ENCODE measurements around the gene ZNF750. TPM values are rescaled to one million over a fixed set of nuclear protein-coding genes. Genes with fewer than 3 reads are reported as not detected.

ZNF750 gene
- total and polyA plus RNA-seq, 4 donors = 0.02 to 0.08 TPM; not detected in 2

DNA sequence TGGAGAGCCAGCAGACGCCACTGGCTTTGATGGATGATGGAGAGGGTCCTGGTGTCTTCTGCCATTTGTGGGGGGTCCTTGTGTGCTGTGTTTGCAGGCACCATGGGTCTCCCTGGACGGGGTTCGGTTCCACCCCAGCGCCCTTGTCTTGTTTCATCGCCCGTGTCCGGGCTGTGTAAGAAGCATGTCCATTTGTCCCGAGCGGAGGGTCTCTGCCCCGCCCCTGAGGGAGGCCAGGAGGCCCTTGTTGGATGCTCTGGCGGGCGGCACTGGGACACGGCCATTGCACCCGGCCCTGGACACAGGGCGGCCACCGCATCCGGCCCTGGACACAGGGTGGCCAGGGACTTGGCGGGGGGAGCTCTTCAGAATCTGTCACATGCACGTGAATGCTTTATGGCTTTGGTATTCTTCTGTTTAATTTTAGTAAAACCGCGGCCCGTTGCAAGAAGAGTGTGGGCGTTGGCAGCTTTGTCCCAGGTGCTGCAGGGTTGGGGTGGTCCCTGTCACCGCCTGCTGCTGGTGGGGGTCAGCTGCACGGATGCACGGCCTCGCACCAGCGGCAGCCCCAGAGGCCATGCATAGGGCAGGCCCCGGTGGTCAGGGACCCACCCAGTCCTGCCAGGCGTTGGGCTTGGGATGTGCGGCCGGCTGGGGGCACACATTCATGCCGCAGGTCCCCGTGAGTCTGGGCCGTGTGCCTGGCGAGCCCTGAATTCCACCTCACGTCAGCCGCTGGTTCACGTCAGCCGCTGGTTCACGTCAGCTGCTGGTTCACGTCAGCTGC lies 21.0 kb upstream of the ZNF750 start (continued):
- TF ChIP-seq, protein P1, sequence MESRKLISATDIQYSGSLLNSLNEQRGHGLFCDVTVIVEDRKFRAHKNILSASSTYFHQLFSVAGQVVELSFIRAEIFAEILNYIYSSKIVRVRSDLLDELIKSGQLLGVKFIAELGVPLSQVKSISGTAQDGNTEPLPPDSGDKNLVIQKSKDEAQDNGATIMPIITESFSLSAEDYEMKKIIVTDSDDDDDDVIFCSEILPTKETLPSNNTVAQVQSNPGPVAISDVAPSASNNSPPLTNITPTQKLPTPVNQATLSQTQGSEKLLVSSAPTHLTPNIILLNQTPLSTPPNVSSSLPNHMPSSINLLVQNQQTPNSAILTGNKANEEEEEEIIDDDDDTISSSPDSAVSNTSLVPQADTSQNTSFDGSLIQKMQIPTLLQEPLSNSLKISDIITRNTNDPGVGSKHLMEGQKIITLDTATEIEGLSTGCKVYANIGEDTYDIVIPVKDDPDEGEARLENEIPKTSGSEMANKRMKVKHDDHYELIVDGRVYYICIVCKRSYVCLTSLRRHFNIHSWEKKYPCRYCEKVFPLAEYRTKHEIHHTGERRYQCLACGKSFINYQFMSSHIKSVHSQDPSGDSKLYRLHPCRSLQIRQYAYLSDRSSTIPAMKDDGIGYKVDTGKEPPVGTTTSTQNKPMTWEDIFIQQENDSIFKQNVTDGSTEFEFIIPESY (IDR thresholded peaks at IDR 0.05) = no peak
- TF ChIP-seq RXRA (IDR thresholded peaks at IDR 0.05) (no peak), RAD21 (IDR thresholded peaks at IDR 0.05) (no peak), GABPA (IDR thresholded peaks at IDR 0.05 in 1 of 2, conservative IDR thresholded peaks at IDR 0.05 in 1 of 2) (no peak), YY1 (IDR thresholded peaks at IDR 0.05) (no peak), FOXA2 (IDR thresholded peaks at IDR 0.05) (no peak)
- TF ChIP-seq, protein P2, sequence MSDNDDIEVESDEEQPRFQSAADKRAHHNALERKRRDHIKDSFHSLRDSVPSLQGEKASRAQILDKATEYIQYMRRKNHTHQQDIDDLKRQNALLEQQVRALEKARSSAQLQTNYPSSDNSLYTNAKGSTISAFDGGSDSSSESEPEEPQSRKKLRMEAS (IDR thresholded peaks at IDR 0.05) = no peak

DNA sequence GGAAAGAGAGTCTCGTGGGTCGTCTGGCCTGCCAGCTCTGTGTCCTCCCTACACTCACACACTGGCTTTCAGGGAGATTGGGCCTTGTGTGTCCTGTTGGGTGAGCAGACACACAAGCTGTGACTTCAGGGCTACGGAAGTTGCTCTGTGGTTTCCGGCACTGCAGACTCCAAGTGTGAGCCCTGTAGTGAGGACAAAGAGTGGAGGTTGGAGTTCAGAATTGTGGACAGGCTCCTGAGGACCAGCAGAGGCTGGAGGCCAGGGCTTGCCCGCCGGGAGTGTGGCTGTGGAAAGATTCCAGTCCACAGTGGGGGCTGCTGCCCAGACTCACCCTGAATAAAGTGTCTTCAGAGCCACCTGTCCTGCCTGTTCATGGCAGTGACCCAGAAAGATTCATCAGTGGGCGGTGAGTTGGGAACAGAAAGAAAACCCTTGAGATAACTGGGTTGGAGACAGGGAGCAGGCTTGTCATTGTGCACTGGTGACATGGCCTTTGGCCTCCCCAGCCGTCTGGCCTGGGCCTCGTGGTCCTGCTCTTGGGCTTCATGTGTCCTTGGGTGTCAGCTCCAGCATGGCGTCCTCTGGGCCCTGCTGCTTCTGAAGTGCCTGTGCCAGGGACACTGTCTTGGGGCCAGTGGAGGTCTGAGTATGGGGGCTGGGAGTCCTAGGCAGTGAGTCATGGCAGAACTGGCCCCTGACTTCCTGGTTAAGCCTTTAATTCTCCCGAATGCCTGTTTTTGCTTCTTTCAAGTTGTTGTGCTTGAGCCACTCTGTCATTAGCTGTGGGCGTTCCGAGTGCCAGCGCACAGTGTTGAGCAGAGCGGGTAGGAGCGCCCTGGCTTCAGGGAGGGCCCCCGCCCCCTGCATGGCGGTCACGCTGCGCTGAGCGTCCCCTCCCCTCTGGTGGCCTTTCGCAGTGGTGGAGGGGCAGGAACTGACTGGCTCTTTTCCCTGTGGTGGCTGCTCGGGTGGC lies 19.9 kb upstream of the ZNF750 start:
- H3K4me3 ChIP-seq (ENCODE audit: low read depth in 1 of 3, low read length in 3 of 3) = no peak overlapping the region
- 80% methylated on average over 23 of the region's 23 CpGs for WGBS
- H3K9ac ChIP-seq (ENCODE audit: low read depth in 1 of 2, low read length in 2 of 2) = no peak overlapping the region
- H3K27me3 ChIP-seq (ENCODE audit: control insufficient read depth in 4 of 4, insufficient read depth in 4 of 4, low read length in 3 of 4) = no peaks in the 10 kb centered on the region
- H3K36me3 ChIP-seq (ENCODE audit: control insufficient read depth in 4 of 4, insufficient read depth in 3 of 4, low read depth in 1 of 4, low read length in 3 of 4) = no peaks in the 10 kb centered on the region
- peak overlapping the region; percentile 39 to 65 for H3K27ac ChIP-seq (ENCODE audit: low read depth in 1 of 2, low read length in 2 of 2)
- DNase-seq (ENCODE audit: low spot score) = no peak
- TF ChIP-seq, protein P1 (IDR thresholded peaks at IDR 0.05) = no peak
- TF ChIP-seq NR2F2 (IDR thresholded peaks at IDR 0.05) (peak; percentile 27), YY1 (IDR thresholded peaks at IDR 0.05) (no peak), RXRA (IDR thresholded peaks at IDR 0.05) (no peak), JUND (IDR thresholded peaks at IDR 0.05) (no peak)
- TF ChIP-seq, protein P3, sequence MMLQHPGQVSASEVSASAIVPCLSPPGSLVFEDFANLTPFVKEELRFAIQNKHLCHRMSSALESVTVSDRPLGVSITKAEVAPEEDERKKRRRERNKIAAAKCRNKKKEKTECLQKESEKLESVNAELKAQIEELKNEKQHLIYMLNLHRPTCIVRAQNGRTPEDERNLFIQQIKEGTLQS (IDR thresholded peaks at IDR 0.05) = no peak
- TF ChIP-seq, protein P4, sequence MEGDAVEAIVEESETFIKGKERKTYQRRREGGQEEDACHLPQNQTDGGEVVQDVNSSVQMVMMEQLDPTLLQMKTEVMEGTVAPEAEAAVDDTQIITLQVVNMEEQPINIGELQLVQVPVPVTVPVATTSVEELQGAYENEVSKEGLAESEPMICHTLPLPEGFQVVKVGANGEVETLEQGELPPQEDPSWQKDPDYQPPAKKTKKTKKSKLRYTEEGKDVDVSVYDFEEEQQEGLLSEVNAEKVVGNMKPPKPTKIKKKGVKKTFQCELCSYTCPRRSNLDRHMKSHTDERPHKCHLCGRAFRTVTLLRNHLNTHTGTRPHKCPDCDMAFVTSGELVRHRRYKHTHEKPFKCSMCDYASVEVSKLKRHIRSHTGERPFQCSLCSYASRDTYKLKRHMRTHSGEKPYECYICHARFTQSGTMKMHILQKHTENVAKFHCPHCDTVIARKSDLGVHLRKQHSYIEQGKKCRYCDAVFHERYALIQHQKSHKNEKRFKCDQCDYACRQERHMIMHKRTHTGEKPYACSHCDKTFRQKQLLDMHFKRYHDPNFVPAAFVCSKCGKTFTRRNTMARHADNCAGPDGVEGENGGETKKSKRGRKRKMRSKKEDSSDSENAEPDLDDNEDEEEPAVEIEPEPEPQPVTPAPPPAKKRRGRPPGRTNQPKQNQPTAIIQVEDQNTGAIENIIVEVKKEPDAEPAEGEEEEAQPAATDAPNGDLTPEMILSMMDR (IDR thresholded peaks at IDR 0.05; ENCODE audit: low read depth, low read length, missing input control) = no peak
- TF ChIP-seq, protein P2 (IDR thresholded peaks at IDR 0.05) = no peak
- peaks cover 0 to 4% (median 0%) of the 10 kb centered on the region in 4 donors for H3K4me1 ChIP-seq (ENCODE audit: control insufficient read depth in 4 of 4, insufficient read depth in 4 of 4, low read length in 3 of 4)
- no peaks in the 10 kb centered on the region for H3K9me3 ChIP-seq (ENCODE audit: control insufficient read depth in 4 of 4, low read length in 3 of 4)
